HG03045 (cell line): Measurements from ENCODE around the gene TM6SF1.
"Not testable (repeated sequence)": the region's sequence is repeated elsewhere in the genome, so short reads cannot be mapped to it uniquely, and the experiment has no call there.

Experiments
- ATAC-seq: cut with Tn5 transposase; IDR thresholded peaks from one replicate; pipeline ENCODE4 v1.9.1; 2021; ENCODE audit warnings: mild to moderate bottlenecking, moderate library complexity; ENCODE audit not compliant: unreplicated experiment

Gene TM6SF1

DNA sequence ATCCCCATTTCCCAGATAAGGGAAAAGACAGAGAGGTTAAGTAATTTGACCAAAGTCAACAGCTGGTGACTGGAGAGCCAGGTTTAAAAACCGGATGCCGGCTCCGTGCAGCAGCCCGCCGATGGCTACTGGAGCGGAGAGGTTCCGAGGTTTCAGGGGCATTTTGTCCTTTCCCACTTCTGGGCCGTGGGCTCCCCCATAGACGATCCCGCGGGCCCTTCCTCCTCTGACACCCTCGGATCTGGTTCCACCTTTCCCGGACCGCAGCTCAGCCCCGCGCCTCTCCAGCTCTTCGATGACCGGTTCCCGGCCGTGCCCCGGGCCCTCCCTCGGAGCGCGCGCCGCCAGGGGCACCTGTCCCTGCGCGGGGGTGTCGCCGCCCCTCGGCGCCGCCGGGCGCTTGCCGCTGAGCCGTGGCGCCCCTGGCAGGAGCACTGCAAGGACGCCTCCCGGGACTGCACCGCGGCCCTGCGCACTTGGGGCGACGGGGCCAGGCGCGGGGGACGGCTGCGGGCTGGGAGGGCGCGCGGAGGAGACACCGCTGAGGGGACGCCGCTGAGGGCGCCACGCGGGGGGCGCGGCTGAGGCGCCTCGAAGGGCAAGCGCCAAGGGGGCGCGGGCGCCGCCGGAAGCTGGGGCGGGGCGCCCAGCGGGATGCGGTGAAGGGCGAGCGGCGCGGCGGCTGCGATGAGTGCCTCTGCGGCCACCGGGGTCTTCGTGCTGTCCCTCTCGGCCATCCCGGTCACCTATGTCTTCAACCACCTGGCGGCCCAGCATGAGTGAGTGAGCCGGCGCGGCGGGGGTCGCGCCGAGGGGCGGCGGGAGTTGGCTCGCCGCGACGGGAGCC, at the start of gene TM6SF1:
Gene TM6SF1 (plus strand): TSS at position 652 of the 847 bp plus-strand sequence. CDS start 36 bp downstream, at position 688.
- ATAC-seq: no peak

DNA sequence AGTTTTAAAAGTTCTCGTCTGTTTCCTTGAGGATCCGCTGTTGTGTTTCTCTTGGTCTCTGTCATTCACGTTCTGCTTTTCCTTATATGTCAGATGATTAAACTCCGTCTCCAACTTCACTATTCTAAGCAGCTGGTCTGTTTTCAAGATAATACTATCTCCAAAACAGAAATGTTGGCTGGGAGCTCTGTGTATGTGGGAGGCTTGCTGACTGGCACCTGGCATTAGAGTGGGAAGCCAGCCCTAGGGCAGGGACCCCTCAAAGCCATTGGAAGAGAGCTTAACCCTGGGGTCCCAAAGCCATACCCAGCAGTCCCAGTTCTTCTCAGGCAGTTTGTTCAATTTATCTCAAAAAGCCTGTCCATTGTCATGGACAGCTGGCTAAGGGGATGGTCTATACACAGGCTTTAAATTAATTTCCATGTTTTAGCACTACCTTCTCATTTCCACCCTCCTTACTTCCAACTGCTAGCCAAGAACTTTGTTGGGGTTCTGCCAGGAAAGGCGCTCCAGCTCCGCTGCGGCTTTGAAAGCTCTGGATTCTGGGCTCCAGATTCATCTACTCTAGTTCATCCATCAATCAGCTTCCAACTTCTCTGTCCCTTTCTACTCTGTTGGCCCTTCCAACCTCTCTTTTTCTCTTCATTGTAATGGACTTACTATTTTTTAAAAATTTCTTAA, 49.6 kb upstream of the TM6SF1 start:
- no peak for ATAC-seq

DNA sequence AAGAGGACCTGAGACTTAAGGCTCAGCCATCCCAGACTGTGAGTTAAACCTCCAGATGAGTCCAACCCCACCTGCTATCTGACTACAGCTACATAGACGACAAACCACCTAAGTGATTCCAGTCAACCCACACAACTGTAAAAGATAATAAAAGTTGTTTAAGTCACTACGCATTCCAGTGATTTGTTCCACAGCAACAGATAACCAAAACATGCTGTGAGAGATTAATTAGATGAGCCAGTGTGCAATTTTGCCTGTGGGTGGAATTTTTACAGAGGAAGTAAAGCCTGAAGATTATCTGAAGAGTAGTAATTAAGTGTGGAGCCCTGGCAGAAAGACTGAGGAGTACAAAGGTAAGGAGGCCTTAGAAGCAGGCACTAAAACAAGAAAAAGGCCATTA, 45.8 kb upstream of the TM6SF1 start:
- ATAC-seq: no peak

DNA sequence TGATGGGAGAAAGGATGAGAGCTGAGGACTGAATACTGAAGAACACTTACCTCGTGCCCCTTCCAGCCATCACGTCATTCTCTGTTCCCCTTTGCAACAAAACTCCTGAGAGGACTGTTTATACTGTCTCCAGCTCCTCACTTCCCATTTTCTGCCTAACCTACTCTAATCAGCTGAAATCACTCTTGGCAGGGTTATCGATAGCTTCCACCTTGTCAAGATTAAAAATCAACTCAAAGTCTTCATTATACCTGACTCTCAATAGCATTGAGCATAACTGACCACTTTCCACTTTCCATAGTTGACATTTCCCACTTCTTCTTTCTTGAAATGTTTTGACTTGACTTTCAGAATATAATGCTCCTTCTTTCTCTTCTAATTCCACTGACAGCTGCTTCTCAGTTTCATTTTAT, 44.7 kb upstream of the TM6SF1 start:
- no peak for ATAC-seq

DNA sequence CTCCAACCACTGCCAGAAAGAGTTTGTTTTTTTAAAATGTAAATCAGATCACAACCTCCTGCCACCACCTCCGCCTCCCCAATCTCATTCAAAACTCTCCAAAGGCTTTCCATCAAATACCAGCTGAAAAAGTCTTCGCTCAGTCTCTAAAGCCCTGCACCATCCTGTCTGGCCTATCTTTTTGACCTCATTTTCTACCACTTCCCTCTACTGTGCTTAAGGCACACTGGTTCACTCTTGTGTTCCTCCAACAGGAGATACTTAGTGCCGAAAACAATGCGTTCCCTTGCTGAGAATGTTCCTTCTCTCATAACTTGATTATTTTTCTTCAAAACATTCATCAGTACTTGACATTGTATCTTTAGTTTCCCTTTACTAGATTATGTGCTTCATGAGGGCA, 43.9 kb upstream of the TM6SF1 start:
- ATAC-seq: no peak

DNA sequence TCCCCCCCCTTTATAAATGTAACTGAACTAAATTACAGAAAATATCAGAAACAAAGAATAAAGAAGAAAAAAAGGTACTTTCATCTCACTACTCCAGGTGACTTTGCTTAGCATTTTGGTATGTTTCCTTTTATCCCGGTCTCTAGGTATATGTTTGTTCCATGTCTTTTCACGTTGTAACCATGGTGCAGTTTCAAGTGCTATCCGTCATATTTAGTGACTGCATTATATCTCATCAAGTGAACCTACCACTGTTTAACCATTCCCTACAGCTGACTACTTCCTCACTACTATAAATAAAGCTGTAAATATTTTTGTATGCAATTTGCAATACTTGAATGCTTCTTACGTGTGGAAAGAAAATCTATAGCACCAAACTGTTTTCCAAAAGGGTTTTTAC, 42.6 kb upstream of the TM6SF1 start:
- no peak for ATAC-seq

DNA sequence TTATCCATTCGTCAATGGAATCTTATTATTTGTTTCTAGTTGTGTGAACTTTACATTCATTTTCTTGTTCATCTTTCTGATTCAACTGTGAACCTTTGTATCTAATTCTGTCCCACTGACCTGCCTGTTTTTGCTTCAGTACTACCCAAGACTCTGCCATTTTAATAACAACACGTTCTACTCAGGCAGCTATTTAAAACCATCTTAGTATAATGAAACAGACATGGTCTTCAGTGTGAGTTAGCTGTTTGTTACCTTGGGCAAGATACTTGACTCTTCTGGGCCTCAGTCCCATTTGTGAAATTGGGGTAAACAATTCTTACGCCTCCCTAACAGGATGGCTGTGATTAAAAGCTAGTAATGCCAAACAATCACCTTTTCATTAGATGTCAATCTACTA, 42.0 kb upstream of the TM6SF1 start:
- no peak for ATAC-seq

- ATAC-seq: no peak
Measured at GRCh38 chr15:83066034-83066733, 41.3 kb upstream of the TM6SF1 start.

GRCh38 chr15:83066734-83067637, 40.5 kb upstream of the TM6SF1 start, which contains the start of gene BTBD1:
Gene BTBD1, minus strand, starts transcription at chr15:83067252. Its CDS starts 101 bp downstream, at chr15:83067151.
- ATAC-seq: peak; percentile 84

DNA sequence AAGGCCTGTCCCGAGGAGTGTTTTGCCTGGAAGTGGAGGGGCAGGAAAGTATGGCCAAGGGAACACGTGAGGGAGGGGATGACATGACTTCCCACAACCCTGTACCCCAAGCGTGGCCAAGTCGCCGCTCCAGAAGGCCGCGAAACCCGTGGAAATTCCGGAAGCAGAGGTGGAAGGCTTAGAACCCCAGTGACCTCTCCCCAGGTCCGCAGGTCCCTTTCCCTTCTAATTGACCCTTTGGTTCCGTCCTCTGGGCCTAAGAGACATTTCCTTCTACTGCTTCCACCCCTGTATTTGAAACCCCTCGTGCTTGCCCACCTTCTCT, 39.8 kb upstream of the TM6SF1 start:
- ATAC-seq: no peak

DNA sequence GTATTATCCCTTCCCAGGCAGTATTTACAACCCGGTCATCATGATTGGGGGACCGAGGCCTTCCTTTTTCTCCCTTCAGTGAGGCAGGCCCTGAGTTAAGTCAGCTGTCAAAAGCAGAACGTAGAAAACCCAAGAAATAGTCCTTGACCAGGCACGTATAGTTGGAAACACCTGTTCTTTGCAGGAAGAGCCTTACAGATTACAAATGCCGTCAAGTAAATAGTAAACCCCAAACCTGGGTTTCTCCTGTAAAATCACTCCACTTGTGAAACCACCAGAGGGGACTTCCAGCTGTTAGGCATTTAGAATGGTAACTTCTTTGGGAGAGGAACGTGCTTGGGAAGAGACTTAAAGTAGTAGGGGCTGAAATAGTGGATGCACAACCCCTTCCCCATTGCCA, 39.4 kb upstream of the TM6SF1 start:
- ATAC-seq: no peak

- not testable (repeated sequence) for ATAC-seq
Measured at GRCh38 chr15:83069211-83069642, 38.2 kb upstream of the TM6SF1 start.

DNA sequence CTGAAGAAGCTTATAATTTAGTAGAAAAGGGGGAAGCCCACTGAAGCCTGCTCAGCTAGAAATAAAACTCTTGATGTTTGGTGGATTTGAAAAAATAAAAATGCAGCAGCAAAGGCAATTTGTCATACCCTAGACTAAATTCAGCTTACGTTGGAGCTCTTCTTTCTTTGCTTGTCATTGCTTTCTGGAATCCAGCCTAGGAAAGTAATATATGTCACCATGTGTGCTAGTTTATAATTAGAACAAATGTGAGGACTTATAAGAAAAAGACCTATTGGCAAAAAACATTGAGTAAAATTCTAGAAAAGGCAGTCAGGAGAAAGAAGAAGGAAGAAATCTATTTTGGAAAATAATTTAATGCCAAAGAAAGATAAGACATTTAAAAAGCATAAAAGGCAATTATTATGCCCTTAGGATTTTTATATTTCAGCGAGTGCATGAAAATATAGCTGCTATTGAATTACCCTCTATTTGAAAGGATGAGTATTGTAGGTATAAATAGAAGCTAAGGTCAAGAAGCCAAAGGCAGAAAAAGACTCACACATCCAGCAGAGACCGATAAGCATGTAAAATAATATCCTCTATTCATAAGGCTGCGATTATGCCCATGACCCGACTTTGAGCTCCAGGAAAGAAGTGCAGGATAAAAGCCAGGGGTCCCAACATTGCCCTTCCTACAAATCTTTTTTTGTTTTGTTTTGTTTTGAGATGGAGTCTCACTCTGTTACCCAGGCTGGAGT, 29.8 kb upstream of the TM6SF1 start:
- no peak for ATAC-seq

GRCh38 chr15:83078712-83079111, 28.7 kb upstream of the TM6SF1 start:
- no peak for ATAC-seq

GRCh38 chr15:83081256-83082014, 26.0 kb upstream of the TM6SF1 start:
- ATAC-seq: no peak

- ATAC-seq: no peak
Measured at GRCh38 chr15:83082730-83083386, 24.6 kb upstream of the TM6SF1 start.

DNA sequence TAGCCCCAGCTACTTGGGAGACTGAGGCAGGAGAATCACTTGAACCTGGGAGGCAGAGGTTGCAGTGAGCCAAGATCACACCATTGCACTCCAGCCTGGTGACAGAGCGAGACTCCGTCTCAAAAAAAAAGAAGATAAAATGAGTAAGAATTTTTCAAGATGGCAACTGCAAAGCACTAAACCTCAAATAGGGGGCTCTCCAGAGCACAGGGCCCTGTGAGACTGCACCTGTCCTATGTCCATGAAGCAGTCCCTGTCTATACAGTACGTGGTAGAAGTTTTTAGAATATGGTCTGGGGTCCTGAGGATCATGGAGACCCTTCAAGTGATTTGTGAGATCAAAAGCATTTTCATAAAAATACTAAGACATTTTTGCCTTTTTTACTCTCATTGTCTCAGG, 22.0 kb upstream of the TM6SF1 start:
- ATAC-seq: not testable (repeated sequence)

DNA sequence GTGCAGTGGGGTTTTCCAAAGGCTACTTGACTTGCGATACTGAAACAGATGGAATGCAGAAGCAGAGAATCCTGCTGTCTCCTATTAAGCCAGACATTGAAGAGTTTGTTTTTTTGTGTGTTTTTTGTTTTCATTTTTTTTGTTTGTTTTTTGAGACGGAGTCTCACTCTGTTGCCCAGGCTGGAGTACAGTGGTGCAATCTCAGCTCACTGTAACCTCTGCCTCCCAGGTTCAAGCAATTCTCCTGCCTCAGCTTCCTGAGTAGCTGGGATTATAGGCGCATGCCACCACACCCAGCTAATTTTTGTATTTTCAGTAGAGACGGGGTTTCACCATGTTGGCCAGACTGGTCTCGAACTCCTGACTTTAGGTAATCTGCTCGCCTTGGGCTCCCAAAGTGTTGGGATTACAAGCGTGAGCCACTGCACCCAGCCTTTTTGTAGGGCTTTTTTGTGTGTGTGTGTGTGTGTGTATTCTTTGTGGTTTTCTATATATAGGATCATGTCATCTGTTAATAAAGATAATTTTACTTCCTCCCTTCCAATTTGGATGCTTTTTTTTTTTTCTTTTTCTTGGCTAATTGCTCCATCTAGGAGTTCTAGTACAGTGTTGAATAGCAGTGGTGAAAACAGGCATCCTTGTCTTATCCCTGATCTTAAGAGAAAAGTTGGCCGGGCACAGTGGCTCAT, 21.4 kb upstream of the TM6SF1 start:
- not testable (repeated sequence) for ATAC-seq
